Measurements from ENCODE around the gene PAX3.
A peak's percentile ranks its signal among the peaks of the same experiment; 100 is the strongest.

PAX3 gene

GRCh38 chr2:222296911-222297599, 1.7 kb downstream of the PAX3 start:
- no peaks in the 10 kb centered on the region for H3K9me3 ChIP-seq (ENCODE audit: control insufficient read depth, low read length)
- peaks cover 17% of the 10 kb centered on the region for H3K4me1 ChIP-seq (ENCODE audit: control insufficient read depth, insufficient read depth, low read length, poor library complexity, severe bottlenecking)
- H3K36me3 ChIP-seq (ENCODE audit: control insufficient read depth, insufficient read depth, low read length) = no peaks in the 10 kb centered on the region
- peaks cover 78% of the 10 kb centered on the region for H3K27me3 ChIP-seq (replicated peaks; ENCODE audit: control insufficient read depth, insufficient read depth, low read length, poor library complexity, severe bottlenecking)
- H3K4me3 ChIP-seq (ENCODE audit: insufficient read depth, low read depth, low read length, poor library complexity, severe bottlenecking) = no peak overlapping the region
- no peak for DNase-seq
- H3K27ac ChIP-seq (ENCODE audit: insufficient read depth, low read length, poor library complexity, severe bottlenecking) = no peak overlapping the region

GRCh38 chr2:222296311-222296741, 2.5 kb downstream of the PAX3 start:
- no peak overlapping the region for H3K4me3 ChIP-seq (ENCODE audit: insufficient read depth, low read depth, low read length, poor library complexity, severe bottlenecking)
- H3K27ac ChIP-seq (ENCODE audit: insufficient read depth, low read length, poor library complexity, severe bottlenecking) = no peak overlapping the region
- no peak for DNase-seq
- no peaks in the 10 kb centered on the region for H3K36me3 ChIP-seq (ENCODE audit: control insufficient read depth, insufficient read depth, low read length)
- H3K9me3 ChIP-seq (ENCODE audit: control insufficient read depth, low read length) = no peaks in the 10 kb centered on the region
- peaks cover 70% of the 10 kb centered on the region for H3K27me3 ChIP-seq (replicated peaks; ENCODE audit: control insufficient read depth, insufficient read depth, low read length, poor library complexity, severe bottlenecking)
- H3K4me1 ChIP-seq (ENCODE audit: control insufficient read depth, insufficient read depth, low read length, poor library complexity, severe bottlenecking) = peaks cover 17% of the 10 kb centered on the region

DNA sequence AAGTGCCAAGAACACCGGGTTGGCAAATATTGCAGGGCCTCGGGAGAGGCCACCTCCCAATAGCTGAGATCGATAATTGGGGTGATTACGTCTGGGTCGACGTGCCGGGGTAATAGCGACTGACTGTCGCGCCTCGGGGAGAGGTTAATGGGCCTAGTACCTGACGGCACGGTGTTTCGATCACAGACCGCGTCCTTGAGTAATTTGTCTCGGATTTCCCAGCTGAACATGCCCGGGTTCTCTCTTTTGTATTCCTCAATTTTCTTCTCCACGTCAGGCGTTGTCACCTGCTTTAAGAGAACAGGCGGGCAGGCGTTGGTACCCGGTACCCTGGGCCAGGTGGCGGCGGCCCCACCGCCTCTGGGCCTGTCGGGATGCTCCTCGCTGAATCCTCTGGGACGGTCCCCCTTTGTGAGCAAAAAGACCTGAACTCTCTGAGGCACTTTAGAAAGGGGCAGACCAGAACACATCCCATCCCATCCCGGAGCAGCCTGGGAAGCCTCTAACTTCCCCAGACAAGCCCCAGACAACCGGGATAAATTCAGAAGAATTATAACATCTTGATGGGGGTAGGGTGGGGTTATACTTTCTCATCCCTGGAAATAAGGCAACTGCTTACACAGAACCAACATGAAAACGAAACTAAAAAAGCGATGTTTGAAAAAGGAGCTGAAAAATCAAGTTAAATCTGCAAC, 3.3 kb downstream of the PAX3 start:
- H3K4me1 ChIP-seq (ENCODE audit: control insufficient read depth, insufficient read depth, low read length, poor library complexity, severe bottlenecking) = peaks cover 17% of the 10 kb centered on the region
- no peaks in the 10 kb centered on the region for H3K9me3 ChIP-seq (ENCODE audit: control insufficient read depth, low read length)
- peak overlapping the region; percentile 39 for H3K4me3 ChIP-seq (ENCODE audit: insufficient read depth, low read depth, low read length, poor library complexity, severe bottlenecking)
- no peak for DNase-seq
- no peaks in the 10 kb centered on the region for H3K36me3 ChIP-seq (ENCODE audit: control insufficient read depth, insufficient read depth, low read length)
- peaks cover 69% of the 10 kb centered on the region for H3K27me3 ChIP-seq (replicated peaks; ENCODE audit: control insufficient read depth, insufficient read depth, low read length, poor library complexity, severe bottlenecking)
- no peak overlapping the region for H3K27ac ChIP-seq (ENCODE audit: insufficient read depth, low read length, poor library complexity, severe bottlenecking)

GRCh38 chr2:222294996-222295367, 3.8 kb downstream of the PAX3 start:
- Histone ChIP-seq H3K4me3 (ENCODE audit: insufficient read depth, low read depth, low read length, poor library complexity, severe bottlenecking) (peak overlapping the region; percentile 39), H3K4me1 (ENCODE audit: control insufficient read depth, insufficient read depth, low read length, poor library complexity, severe bottlenecking) (peaks cover 17% of the 10 kb centered on the region), H3K27ac (ENCODE audit: insufficient read depth, low read length, poor library complexity, severe bottlenecking) (no peak overlapping the region), H3K9me3 (ENCODE audit: control insufficient read depth, low read length) (no peaks in the 10 kb centered on the region), H3K36me3 (ENCODE audit: control insufficient read depth, insufficient read depth, low read length) (no peaks in the 10 kb centered on the region), H3K27me3 (replicated peaks; ENCODE audit: control insufficient read depth, insufficient read depth, low read length, poor library complexity, severe bottlenecking) (peaks cover 70% of the 10 kb centered on the region)
- no peak for DNase-seq

DNA sequence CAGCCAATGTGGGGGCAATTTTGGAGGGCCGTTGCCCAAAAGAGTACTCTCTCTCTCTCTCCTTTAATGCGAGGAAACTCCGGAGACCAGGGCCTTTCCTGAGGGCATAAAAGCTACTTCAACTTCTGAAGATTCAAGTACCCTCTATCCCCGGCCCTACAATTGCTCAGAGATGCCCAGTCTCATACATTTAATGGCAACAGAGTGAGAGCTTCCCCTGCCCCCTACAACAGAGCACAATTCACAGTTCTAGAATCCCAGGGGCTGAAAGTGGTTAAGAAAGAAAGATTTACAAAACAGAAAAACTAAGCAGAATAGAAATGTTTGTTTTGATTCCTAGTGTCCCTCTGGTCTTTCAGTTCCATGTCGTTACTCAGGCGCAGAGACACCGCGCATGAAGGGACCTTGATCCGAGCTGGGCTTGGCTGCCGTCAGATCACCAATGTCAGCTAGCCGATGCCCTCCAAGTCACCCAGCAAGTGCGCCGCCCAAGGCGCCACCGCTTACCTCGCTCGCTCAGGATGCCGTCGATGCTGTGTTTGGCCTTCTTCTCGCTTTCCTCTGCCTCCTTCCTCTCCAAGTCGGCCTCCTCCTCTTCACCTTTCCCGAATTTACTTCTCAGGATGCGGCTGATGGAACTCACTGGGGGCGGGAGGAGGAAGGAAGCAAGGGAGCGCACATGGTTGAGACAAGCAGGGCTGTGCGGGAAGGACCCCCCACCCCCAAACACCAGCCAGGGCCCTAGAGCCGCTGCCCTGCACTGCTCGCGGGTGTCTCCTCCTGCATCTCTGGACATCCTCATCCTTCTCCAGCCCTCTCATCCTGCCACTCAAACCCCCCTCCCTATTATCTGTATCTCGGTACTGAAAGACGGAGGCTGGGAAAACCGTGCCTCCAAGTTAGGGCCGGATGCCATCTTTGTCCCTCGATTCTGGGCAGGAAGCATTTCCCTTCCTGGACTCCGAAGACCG, 4.9 kb downstream of the PAX3 start:
- no peak overlapping the region for H3K4me3 ChIP-seq (ENCODE audit: insufficient read depth, low read depth, low read length, poor library complexity, severe bottlenecking)
- no peaks in the 10 kb centered on the region for H3K9me3 ChIP-seq (ENCODE audit: control insufficient read depth, low read length)
- DNase-seq = no peak
- no peaks in the 10 kb centered on the region for H3K36me3 ChIP-seq (ENCODE audit: control insufficient read depth, insufficient read depth, low read length)
- H3K27me3 ChIP-seq (replicated peaks; ENCODE audit: control insufficient read depth, insufficient read depth, low read length, poor library complexity, severe bottlenecking) = peaks cover 71% of the 10 kb centered on the region
- H3K4me1 ChIP-seq (ENCODE audit: control insufficient read depth, insufficient read depth, low read length, poor library complexity, severe bottlenecking) = peaks cover 17% of the 10 kb centered on the region
- H3K27ac ChIP-seq (ENCODE audit: insufficient read depth, low read length, poor library complexity, severe bottlenecking) = no peak overlapping the region

DNA sequence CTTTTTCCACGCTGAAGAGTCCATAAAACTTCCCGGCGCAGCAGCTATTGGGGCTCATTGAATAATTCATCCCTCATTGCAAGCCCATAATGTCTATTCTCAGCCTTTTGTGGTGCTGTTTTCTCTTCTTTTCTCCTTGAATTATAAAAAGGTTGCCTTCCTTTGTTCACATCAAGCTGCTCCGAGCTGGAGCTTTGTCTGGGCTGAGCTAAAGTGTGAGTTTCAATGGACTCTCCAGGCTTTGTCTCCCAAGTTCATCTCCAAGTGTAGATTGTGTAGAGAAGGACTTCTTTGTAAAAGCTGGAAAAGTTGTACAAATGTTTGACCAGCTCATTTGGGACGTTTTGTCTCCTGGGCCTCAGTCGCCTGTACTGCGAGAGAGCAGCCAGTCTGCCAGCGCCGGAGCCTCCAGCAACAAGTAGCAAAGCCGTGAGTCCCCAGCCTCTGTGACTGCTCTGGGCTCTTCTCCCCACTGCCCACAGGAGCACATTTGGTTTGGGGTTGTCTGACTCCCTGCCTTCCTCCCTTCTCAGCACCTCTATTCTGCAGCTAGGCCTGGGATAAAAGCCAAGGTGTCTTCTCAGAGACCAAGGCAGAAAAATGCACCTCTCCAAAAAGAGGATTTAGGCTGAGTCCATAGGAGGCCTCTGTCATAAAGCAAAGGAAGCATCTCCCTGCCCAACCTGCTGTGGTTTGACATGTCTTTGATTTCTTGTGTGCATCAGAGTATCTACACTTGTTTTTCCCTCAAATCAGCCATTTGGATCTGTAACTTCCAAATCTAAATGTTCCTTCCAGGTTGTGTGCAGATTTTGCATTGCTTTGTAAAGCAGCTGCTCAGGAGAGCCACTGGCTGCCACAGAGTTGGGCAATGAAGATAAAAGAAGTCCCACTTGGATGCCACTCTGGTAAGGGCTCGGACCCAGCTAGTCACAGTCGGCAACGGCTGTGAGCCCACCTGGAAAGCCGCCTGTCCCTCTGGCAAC, 6.4 kb downstream of the PAX3 start:
- no peak for DNase-seq
- H3K9me3 ChIP-seq (ENCODE audit: control insufficient read depth, low read length) = no peaks in the 10 kb centered on the region
- peaks cover 56% of the 10 kb centered on the region for H3K27me3 ChIP-seq (replicated peaks; ENCODE audit: control insufficient read depth, insufficient read depth, low read length, poor library complexity, severe bottlenecking)
- no peaks in the 10 kb centered on the region for H3K36me3 ChIP-seq (ENCODE audit: control insufficient read depth, insufficient read depth, low read length)
- no peak overlapping the region for H3K4me3 ChIP-seq (ENCODE audit: insufficient read depth, low read depth, low read length, poor library complexity, severe bottlenecking)
- no peak overlapping the region for H3K27ac ChIP-seq (ENCODE audit: insufficient read depth, low read length, poor library complexity, severe bottlenecking)
- peaks cover 14% of the 10 kb centered on the region for H3K4me1 ChIP-seq (ENCODE audit: control insufficient read depth, insufficient read depth, low read length, poor library complexity, severe bottlenecking)

- H3K9me3 ChIP-seq (ENCODE audit: control insufficient read depth, low read length) = no peaks in the 10 kb centered on the region
- H3K27ac ChIP-seq (ENCODE audit: insufficient read depth, low read length, poor library complexity, severe bottlenecking) = no peak overlapping the region
- peaks cover 50% of the 10 kb centered on the region for H3K27me3 ChIP-seq (replicated peaks; ENCODE audit: control insufficient read depth, insufficient read depth, low read length, poor library complexity, severe bottlenecking)
- no peak for DNase-seq
- peaks cover 7% of the 10 kb centered on the region for H3K4me1 ChIP-seq (ENCODE audit: control insufficient read depth, insufficient read depth, low read length, poor library complexity, severe bottlenecking)
- H3K36me3 ChIP-seq (ENCODE audit: control insufficient read depth, insufficient read depth, low read length) = no peaks in the 10 kb centered on the region
- no peak overlapping the region for H3K4me3 ChIP-seq (ENCODE audit: insufficient read depth, low read depth, low read length, poor library complexity, severe bottlenecking)
These were observed 7.3 kb downstream of the PAX3 start for GRCh38 chr2:222291485-222291841.

- H3K36me3 ChIP-seq (ENCODE audit: control insufficient read depth, insufficient read depth, low read length) = no peaks in the 10 kb centered on the region
- H3K4me3 ChIP-seq (ENCODE audit: insufficient read depth, low read depth, low read length, poor library complexity, severe bottlenecking) = no peak overlapping the region
- no peak for DNase-seq
- H3K27ac ChIP-seq (ENCODE audit: insufficient read depth, low read length, poor library complexity, severe bottlenecking) = no peak overlapping the region
- H3K9me3 ChIP-seq (ENCODE audit: control insufficient read depth, low read length) = no peaks in the 10 kb centered on the region
- H3K27me3 ChIP-seq (replicated peaks; ENCODE audit: control insufficient read depth, insufficient read depth, low read length, poor library complexity, severe bottlenecking) = peaks cover 45% of the 10 kb centered on the region
- peaks cover 7% of the 10 kb centered on the region for H3K4me1 ChIP-seq (ENCODE audit: control insufficient read depth, insufficient read depth, low read length, poor library complexity, severe bottlenecking)
These were observed 7.9 kb downstream of the PAX3 start for GRCh38 chr2:222290736-222291484.

DNA sequence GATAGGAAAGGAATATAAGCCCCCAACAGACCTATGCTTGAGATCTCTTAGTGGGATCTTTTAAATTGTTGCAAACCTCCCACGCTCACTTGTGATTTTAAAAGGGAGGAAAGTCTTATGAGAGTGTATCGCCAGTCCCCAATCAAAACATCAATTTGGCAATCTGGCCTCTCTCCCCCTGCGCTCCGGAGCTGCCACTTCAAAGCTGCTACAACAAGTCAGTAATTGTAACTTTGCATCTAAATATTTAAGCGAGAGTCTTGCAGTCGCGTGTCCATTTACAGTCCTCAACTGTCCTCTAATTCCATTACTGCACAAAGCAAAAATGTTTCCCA, 8.4 kb downstream of the PAX3 start:
- Histone ChIP-seq H3K9me3 (ENCODE audit: control insufficient read depth, low read length) (no peaks in the 10 kb centered on the region), H3K4me3 (ENCODE audit: insufficient read depth, low read depth, low read length, poor library complexity, severe bottlenecking) (no peak overlapping the region), H3K27ac (ENCODE audit: insufficient read depth, low read length, poor library complexity, severe bottlenecking) (no peak overlapping the region), H3K36me3 (ENCODE audit: control insufficient read depth, insufficient read depth, low read length) (no peaks in the 10 kb centered on the region), H3K4me1 (ENCODE audit: control insufficient read depth, insufficient read depth, low read length, poor library complexity, severe bottlenecking) (peaks cover 6% of the 10 kb centered on the region), H3K27me3 (replicated peaks; ENCODE audit: control insufficient read depth, insufficient read depth, low read length, poor library complexity, severe bottlenecking) (peaks cover 39% of the 10 kb centered on the region)
- no peak for DNase-seq
